Transverse colon (tissue), 4 donors: ENCODE results near the gene IPO4.

Experiments
- CTCF ChIP-seq, 5 experiments: fragments of 200-600 bp in 3 of 5; fragments of 450-650 bp in 2 of 5; sonication (generic) in 3 of 5; IDR thresholded peaks; 1 replicate in 2 of 5; 2 replicates in 3 of 5; pipeline ENCODE4 v1.5.1; 2016 to 2017; ENCODE audit warnings: antibody characterized with exemption in 5 of 5, inconsistent platforms in 3 of 5, mild to moderate bottlenecking in 2 of 5, moderate library complexity in 1 of 5
- EP300 ChIP-seq: sonication (generic); formaldehyde crosslinking; IDR thresholded peaks from one replicate; pipeline ENCODE4 v1.6.1; 2017; ENCODE audit warnings: antibody characterized with exemption, low read depth
- POLR2A ChIP-seq: fragments of 450-650 bp; IDR thresholded peaks from one replicate; pipeline ENCODE4 v1.6.1; 2016; ENCODE audit warnings: antibody characterized with exemption, mild to moderate bottlenecking, moderate library complexity
- POLR2AphosphoS5 ChIP-seq, 3 donors: sonication (generic); formaldehyde crosslinking; IDR thresholded peaks; one replicate each; pipeline ENCODE4 v1.6.1; 2016; ENCODE audit warnings: antibody characterized with exemption in 3 of 3

- TF ChIP-seq CTCF (IDR thresholded peaks at IDR 0.05) (no peak), POLR2A (no peak), POLR2AphosphoS5 (IDR thresholded peaks at IDR 0.05) (no peak), EP300 (no peak)
Measured at GRCh38 chr14:24178399-24179178, 10.0 kb downstream of the IPO4 start.
